GM19372 (cell line): ENCODE results near the gene SIGLEC1.

Source experiments
- ATAC-seq: cut with Tn5 transposase; IDR thresholded peaks from one replicate; pipeline ENCODE4 v1.9.1; 2021; ENCODE audit warnings: mild to moderate bottlenecking, low read depth, moderate library complexity; ENCODE audit not compliant: unreplicated experiment

The SIGLEC1 gene

GRCh38 chr20:3681352-3681930 is 31.0 kb downstream of the SIGLEC1 start:
- no peak for ATAC-seq

- ATAC-seq: no peak
Observed at GRCh38 chr20:3680701-3681351, 31.6 kb downstream of the SIGLEC1 start.

- ATAC-seq: no peak
Observed at GRCh38 chr20:3679749-3680700, 32.4 kb downstream of the SIGLEC1 start.

GRCh38 chr20:3678856-3679720 is 33.3 kb downstream of the SIGLEC1 start:
- no peak for ATAC-seq

- ATAC-seq: no peak
Observed at GRCh38 chr20:3678198-3678597, 34.2 kb downstream of the SIGLEC1 start.

GRCh38 chr20:3677733-3678132 is 34.7 kb downstream of the SIGLEC1 start:
- no peak for ATAC-seq

- ATAC-seq: no peak
Observed at GRCh38 chr20:3674995-3675900, 37.2 kb downstream of the SIGLEC1 start.

GRCh38 chr20:3674447-3674846 is 38.0 kb downstream of the SIGLEC1 start:
- ATAC-seq: no peak

- no peak for ATAC-seq
Observed at GRCh38 chr20:3673221-3674070, 39.0 kb downstream of the SIGLEC1 start.

GRCh38 chr20:3672547-3673171 is 39.7 kb downstream of the SIGLEC1 start:
- no peak for ATAC-seq

GRCh38 chr20:3671986-3672546 is 40.3 kb downstream of the SIGLEC1 start:
- ATAC-seq: no peak

GRCh38 chr20:3670945-3671344 is 41.5 kb downstream of the SIGLEC1 start:
- no peak for ATAC-seq

GRCh38 chr20:3670511-3670910 is 41.9 kb downstream of the SIGLEC1 start:
- ATAC-seq: no peak

GRCh38 chr20:3669710-3670367 is 42.6 kb downstream of the SIGLEC1 start:
- no peak for ATAC-seq

- ATAC-seq: no peak
Observed at GRCh38 chr20:3667434-3668037, 44.9 kb downstream of the SIGLEC1 start.

- no peak for ATAC-seq
Observed at GRCh38 chr20:3663858-3664257, 48.5 kb downstream of the SIGLEC1 start.
